Mesendoderm (in vitro differentiated cells): ENCODE measurements around the gene TUBGCP6.
"Not testable (repeated sequence)": the region's sequence is repeated elsewhere in the genome, so short reads cannot be mapped to it uniquely, and the experiment has no call there.

Experiments used
- DNase-seq: peaks from one replicate; pipeline ENCODE4 v3.0.0; 2013
- H2AK5ac ChIP-seq: 2 replicates; pipeline ENCODE4 v1.6.1; 2013; ENCODE audit warnings: low read length, inconsistent platforms
- H2BK120ac ChIP-seq: 2 replicates; pipeline ENCODE4 v1.6.1; 2013; ENCODE audit warnings: low read depth, mild to moderate bottlenecking, low read length, moderate library complexity, mixed read lengths
- H2BK15ac ChIP-seq: replicated peaks from 2 replicates; pipeline ENCODE4 v1.6.1; 2013; ENCODE audit warnings: low read depth, mild to moderate bottlenecking, moderate library complexity
- H2BK5ac ChIP-seq: 2 replicates; pipeline ENCODE4 v1.6.1; 2013; ENCODE audit warnings: low read length, inconsistent platforms
- H3K18ac ChIP-seq: 2 replicates; pipeline ENCODE4 v1.6.1; 2013; ENCODE audit warnings: mild to moderate bottlenecking, low read length, mixed read lengths
- H3K23ac ChIP-seq: one replicate; pipeline ENCODE4 v1.6.1; 2013; ENCODE audit warnings: low read length
- H3K27ac ChIP-seq: 2 replicates; pipeline ENCODE4 v1.5.1; 2013; ENCODE audit warnings: low read depth, mild to moderate bottlenecking, inconsistent platforms, low read length, moderate library complexity
- H3K27me3 ChIP-seq: 2 replicates; pipeline ENCODE4 v1.6.1; 2013; ENCODE audit warnings: low read length, control low read depth, mild to moderate bottlenecking, inconsistent platforms; ENCODE audit not compliant: insufficient read depth, poor library complexity
- H3K36me3 ChIP-seq: 2 replicates; pipeline ENCODE4 v1.6.1; 2013; ENCODE audit warnings: low read length, inconsistent platforms; ENCODE audit not compliant: control insufficient read depth, insufficient read depth
- H3K4ac ChIP-seq: one replicate; pipeline ENCODE4 v1.6.1; 2013; ENCODE audit warnings: low read depth, mild to moderate bottlenecking, low read length, moderate library complexity
- H3K4me1 ChIP-seq: 2 replicates; pipeline ENCODE4 v1.6.1; 2013; ENCODE audit warnings: low read depth, low read length, inconsistent platforms; ENCODE audit not compliant: control insufficient read depth
- H3K4me2 ChIP-seq: 2 replicates; pipeline ENCODE4 v1.6.1; 2013; ENCODE audit warnings: low read length
- H3K4me3 ChIP-seq: 2 replicates; pipeline ENCODE4 v1.5.1; 2013; ENCODE audit warnings: mild to moderate bottlenecking, low read length
- H3K56ac ChIP-seq: one replicate; pipeline ENCODE4 v1.6.1; 2013; ENCODE audit warnings: low read length
- H3K79me1 ChIP-seq: 2 replicates; pipeline ENCODE4 v1.6.1; 2013; ENCODE audit warnings: low read length, inconsistent platforms
- H3K79me2 ChIP-seq: 2 replicates; pipeline ENCODE4 v1.6.1; 2013; ENCODE audit warnings: mild to moderate bottlenecking, low read length; ENCODE audit not compliant: control insufficient read depth, insufficient read depth
- H3K9ac ChIP-seq: 2 replicates; pipeline ENCODE4 v1.6.1; 2013; ENCODE audit warnings: low read length, inconsistent platforms
- H4K5ac ChIP-seq: one replicate; pipeline ENCODE4 v1.6.1; 2013; ENCODE audit warnings: low read length
- H4K8ac ChIP-seq: one replicate; pipeline ENCODE4 v1.6.1; 2013; ENCODE audit warnings: low read depth, mild to moderate bottlenecking, control low read depth, low read length, moderate library complexity
- WGBS: extraction: QIAGEN DNeasy Blood & Tissue Kit; methylation state at CpG from one replicate; pipeline ENCODE4 v1.1.7; 2013; ENCODE audit warnings: low lambda C conversion rate, missing lambda C conversion rate; ENCODE audit not compliant: insufficient coverage; ENCODE audit errors: extremely low coverage; 5-methylcytosine and 5-hydroxymethylcytosine counted together

TUBGCP6 gene

GRCh38 chr22:50204998-50205397 is 39.8 kb downstream of the TUBGCP6 start:
- DNase-seq, H3K4me3 ChIP-seq, H3K4me2 ChIP-seq, H3K27me3 ChIP-seq, H3K4me1 ChIP-seq, H3K18ac ChIP-seq, H3K27ac ChIP-seq, H2BK5ac ChIP-seq, H2BK15ac ChIP-seq, H3K79me2 ChIP-seq, H3K23ac ChIP-seq, H3K56ac ChIP-seq, H4K8ac ChIP-seq, H3K9ac ChIP-seq, H4K5ac ChIP-seq, H2AK5ac ChIP-seq, H3K4ac ChIP-seq, H2BK120ac ChIP-seq, H3K36me3 ChIP-seq: not testable (repeated sequence)
- WGBS, result no CpG with 5 or more reads among the region's 9 CpGs
- peaks cover 12% of the 10 kb centered on the region for H3K79me1 ChIP-seq

DNA sequence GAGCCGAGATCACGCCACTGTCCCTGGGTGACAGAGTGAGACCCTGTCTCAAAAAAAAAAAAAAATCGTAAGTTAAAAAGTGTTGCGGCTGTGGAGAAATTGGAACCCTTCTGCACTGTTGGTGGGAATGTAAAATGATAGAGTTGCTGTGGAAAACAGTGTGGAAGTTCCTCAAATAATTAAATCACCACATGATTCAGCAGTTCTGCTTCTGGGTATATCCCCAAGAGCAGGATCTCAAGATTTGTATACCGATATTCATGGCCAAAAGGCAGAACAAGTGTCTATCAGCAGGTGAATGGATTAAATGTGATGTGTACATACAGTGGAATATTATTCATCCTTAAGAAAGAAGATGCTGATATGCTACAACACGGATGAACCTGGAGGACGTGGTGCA is 40.3 kb downstream of the TUBGCP6 start:
- H2BK15ac ChIP-seq, result no peak overlapping the region
- no peak overlapping the region for H4K5ac ChIP-seq
- no peaks in the 10 kb centered on the region for H3K27me3 ChIP-seq
- no peak overlapping the region for H3K18ac ChIP-seq
- H3K9ac ChIP-seq, result no peak overlapping the region
- WGBS, result no CpG with 5 or more reads among the region's 7 CpGs
- H3K4ac ChIP-seq, result no peak overlapping the region
- H3K4me2 ChIP-seq, result no peak overlapping the region
- no peaks in the 10 kb centered on the region for H3K36me3 ChIP-seq
- no peak overlapping the region for H2AK5ac ChIP-seq
- H3K79me1 ChIP-seq, result peaks cover 12% of the 10 kb centered on the region
- H2BK5ac ChIP-seq, result no peak overlapping the region
- H2BK120ac ChIP-seq, result no peak overlapping the region
- H3K4me3 ChIP-seq, result no peak overlapping the region
- H4K8ac ChIP-seq, result no peak overlapping the region
- H3K79me2 ChIP-seq, result peaks cover 7% of the 10 kb centered on the region
- no peak for DNase-seq
- no peak overlapping the region for H3K56ac ChIP-seq
- H3K4me1 ChIP-seq, result peaks cover 3% of the 10 kb centered on the region
- H3K27ac ChIP-seq, result no peak overlapping the region
- H3K23ac ChIP-seq, result no peak overlapping the region

DNA sequence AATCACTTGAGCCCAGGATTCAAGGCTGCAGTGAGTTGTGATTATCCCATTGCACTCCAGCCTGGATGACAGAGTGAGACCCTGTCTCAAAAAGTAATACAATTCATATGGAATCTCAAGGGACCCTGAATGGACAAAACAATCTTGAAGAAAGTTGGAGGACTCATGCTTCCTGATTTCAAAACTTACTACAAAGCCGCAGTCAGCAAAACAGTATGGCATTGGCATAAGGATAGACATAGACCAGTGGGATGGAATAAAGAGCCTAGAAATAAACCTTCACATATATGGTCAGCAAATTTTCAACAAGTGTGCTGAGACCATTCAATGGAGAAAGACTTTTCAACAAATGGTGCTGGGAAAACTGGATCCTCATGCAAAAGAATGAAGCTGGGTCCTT is 41.5 kb downstream of the TUBGCP6 start:
- no peaks in the 10 kb centered on the region for H3K27me3 ChIP-seq

DNA sequence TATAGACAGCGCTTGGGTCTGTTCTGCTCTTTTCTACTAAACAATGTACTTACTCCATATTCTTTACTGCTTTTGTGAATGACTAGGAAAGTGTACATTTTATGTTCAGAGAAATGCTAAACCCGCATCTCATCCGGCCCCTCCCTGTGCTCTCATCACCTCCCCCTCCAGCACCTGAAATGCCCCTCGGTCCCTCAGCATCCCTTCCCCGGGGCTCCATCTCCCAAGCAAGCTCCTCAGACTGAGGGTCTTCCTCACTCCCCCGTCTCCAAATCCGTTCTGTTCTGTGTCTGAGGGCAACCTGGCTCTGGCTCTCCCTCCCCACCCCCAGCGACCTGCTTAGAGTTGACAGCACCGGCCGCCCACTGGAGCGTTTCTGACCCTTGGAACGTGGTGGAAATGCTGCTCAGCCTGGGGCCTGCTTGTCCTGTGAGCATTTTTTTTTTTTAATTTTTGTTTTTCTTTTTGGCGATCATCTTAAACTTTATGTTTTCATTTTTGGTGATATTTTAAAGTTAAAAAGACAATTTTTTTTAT is 42.6 kb downstream of the TUBGCP6 start:
- Histone ChIP-seq H3K36me3 (peaks cover 2% of the 10 kb centered on the region), H3K4ac (no peak overlapping the region), H2BK120ac (no peak overlapping the region), H3K4me1 (peaks cover 3% of the 10 kb centered on the region), H2AK5ac (no peak overlapping the region), H3K27ac (no peak overlapping the region), H3K4me2 (peak overlapping the region; percentile 84), H3K27me3 (no peaks in the 10 kb centered on the region), H4K5ac (no peak overlapping the region), H4K8ac (no peak overlapping the region), H3K79me2 (peaks cover 7% of the 10 kb centered on the region), H3K23ac (no peak overlapping the region), H3K9ac (peak overlapping the region; percentile 81), H3K79me1 (peaks cover 12% of the 10 kb centered on the region), H3K56ac (peak overlapping the region; percentile 92), H3K4me3 (no peak overlapping the region), H3K18ac (no peak overlapping the region), H2BK5ac (no peak overlapping the region), H2BK15ac (no peak overlapping the region)
- no CpG with 5 or more reads among the region's 13 CpGs for WGBS
- no peak for DNase-seq

More for the DNA sequence above, 41.5 kb downstream of the TUBGCP6 start:
- no peak overlapping the region for H2BK15ac ChIP-seq
- H3K4me3 ChIP-seq, result no peak overlapping the region
- H3K79me2 ChIP-seq, result peaks cover 7% of the 10 kb centered on the region
- H3K23ac ChIP-seq, result no peak overlapping the region
- no peak overlapping the region for H3K4me2 ChIP-seq
- H3K56ac ChIP-seq, result no peak overlapping the region
- H2AK5ac ChIP-seq, result no peak overlapping the region
- no peak overlapping the region for H3K4ac ChIP-seq
- no peak overlapping the region for H4K8ac ChIP-seq
- H4K5ac ChIP-seq, result no peak overlapping the region
- H3K9ac ChIP-seq, result no peak overlapping the region
- no peak overlapping the region for H3K18ac ChIP-seq
- H3K79me1 ChIP-seq, result peaks cover 12% of the 10 kb centered on the region
- peaks cover 3% of the 10 kb centered on the region for H3K4me1 ChIP-seq
- H3K27ac ChIP-seq, result no peak overlapping the region
- H2BK5ac ChIP-seq, result no peak overlapping the region
- H2BK120ac ChIP-seq, result no peak overlapping the region
- no CpG with 5 or more reads among the region's 1 CpG for WGBS
- no peaks in the 10 kb centered on the region for H3K36me3 ChIP-seq
- DNase-seq, result no peak

DNA sequence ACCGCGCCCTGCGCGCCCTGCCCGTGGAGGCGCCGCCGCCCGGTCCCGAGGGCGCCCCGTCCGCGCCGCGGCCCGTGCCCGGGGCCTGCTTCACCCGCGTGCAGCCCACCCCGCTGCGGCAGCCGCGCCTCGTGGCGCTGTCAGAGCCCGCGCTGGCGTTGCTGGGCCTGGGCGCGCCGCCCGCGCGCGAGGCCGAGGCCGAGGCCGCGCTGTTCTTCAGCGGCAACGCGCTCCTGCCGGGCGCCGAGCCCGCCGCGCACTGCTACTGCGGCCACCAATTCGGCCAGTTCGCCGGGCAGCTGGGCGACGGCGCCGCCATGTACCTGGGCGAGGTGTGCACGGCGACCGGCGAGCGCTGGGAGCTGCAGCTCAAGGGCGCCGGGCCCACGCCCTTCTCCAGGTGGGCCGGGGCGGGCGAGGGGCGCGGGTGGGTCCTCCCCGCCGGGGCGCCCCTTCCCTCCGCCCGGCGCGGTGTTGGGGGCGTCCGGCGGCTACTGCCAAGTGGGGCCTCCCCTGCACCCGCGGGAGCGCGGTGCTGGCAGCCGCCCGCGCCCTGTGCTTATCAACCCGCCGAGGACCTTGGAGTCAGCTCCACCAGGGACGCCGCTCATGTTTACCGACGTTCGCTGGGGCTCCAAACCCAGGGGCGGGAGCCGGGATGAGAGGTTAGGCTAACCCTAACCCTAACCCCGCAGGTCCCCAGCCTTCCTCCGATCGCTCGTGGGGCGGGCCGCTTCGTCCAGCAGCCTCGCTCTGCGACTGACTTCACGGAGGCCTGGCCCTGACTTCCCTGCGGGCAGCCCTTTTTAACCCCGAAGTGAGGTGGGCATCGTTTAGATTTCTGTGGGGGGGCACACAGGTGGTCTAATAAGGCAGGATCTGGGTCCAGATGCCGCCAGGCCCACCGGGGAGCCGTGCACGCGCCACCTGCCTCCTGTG is 43.4 kb downstream of the TUBGCP6 start:
- Histone ChIP-seq H3K27me3 (no peaks in the 10 kb centered on the region), H3K56ac (peak overlapping the region; percentile 92), H3K9ac (peak overlapping the region; percentile 81), H3K4me1 (peaks cover 3% of the 10 kb centered on the region), H3K4me3 (peak overlapping the region; percentile 78), H3K79me2 (peaks cover 7% of the 10 kb centered on the region), H3K4me2 (peak overlapping the region; percentile 84), H2BK5ac (no peak overlapping the region), H3K18ac (peak overlapping the region; percentile 57), H2AK5ac (no peak overlapping the region), H3K27ac (no peak overlapping the region), H3K23ac (peak overlapping the region; percentile 15), H3K36me3 (peaks cover 2% of the 10 kb centered on the region), H3K79me1 (peaks cover 12% of the 10 kb centered on the region), H4K8ac (no peak overlapping the region), H2BK15ac (no peak overlapping the region), H2BK120ac (no peak overlapping the region), H4K5ac (no peak overlapping the region), H3K4ac (peak overlapping the region; percentile 37)
- DNase-seq, result no peak
- no CpG with 5 or more reads among the region's 115 CpGs for WGBS
